Hepatic stellate cell (primary cell): ENCODE data around the gene FAM53A.
"Not testable (repeated sequence)": the region's sequence is repeated elsewhere in the genome, so short reads cannot be mapped to it uniquely, and the experiment has no call there.

Source experiments
- DNase-seq: peaks from one replicate; pipeline ENCODE4 v3.0.0; 2011; ENCODE audit warnings: low spot score

The FAM53A gene

DNA sequence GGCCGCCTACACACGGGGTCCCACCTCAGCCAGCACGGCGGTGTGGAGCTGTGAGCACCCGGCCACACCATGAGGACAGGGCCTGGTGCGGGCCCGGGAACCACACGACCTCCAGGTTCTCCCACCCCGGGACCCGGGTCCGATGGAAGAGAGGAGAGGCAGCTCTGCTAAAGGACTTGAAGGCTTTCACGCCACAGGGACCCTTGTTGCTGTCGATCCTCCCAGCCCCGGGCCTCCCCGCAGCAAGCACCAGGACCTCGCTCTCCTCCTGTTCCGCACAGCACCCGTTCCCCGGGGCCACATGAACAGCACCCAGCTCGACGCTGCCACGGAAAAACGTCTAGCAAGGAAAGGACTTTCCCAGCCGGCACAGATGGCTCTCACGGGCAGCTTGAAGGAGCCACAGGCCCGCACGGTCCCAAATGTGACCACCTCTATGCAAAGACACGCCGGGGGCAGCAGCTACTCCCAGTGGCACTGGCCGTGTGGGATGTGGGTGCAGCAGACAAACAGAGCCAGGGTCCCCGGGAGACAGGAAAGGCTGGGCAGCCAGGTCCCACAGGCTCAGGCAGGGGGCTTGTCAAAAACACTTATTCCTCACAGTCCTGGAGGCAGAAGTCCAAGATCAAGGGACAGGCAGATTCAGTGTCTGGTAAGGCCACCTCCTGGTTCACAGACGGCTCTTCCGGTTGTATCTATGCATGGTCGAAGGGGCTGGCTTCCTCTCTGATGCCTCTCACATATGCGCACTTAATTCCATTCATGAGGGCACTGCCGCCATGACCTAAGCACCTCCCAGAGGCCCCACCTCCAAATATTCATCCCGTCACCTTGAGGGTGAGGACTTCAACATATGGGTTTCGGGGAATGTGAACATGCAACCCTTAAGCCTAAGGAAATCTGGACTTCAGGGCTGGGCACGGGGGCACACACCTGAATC lies 24.7 kb downstream of the FAM53A start:
- no peak for DNase-seq

DNA sequence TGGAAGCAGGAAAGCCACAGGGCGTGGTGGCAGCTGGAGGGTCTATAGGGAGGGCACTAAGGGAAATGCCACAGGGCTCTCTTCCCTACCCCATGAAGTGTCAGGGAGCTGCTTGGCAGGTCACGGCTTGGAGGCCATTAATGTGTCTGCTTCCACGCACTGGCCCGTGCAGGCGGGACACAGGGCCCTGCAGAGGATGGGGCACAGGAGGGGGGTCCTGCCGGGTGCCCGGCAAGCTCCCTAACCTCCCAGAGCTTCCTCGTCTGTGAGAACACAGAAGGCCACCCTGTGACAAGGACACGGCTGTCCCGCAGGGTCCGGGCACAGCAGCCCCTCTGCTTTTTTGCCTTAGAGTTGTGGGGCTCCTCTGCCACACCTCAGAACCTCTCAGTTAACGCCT lies 25.5 kb downstream of the FAM53A start:
- DNase-seq: no peak

DNA sequence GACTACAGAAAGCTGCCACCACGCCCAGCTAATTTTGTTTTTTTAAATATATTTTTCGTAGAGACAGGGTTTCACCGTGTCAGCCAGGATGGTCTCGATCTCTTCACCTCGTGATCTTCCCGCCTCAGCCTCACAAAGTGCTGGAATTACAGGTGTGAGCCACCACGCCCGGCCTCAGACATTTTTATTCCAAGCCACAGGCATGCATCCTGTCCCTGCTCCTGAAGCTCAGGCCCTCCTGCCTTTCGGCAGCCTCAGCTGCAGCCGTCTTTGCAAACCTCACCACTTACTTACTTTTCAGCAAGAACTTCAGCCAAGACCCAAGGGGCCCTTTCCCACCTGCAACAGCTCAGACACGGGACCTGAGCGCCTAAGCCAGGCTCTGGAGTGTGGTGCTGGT lies 26.0 kb downstream of the FAM53A start:
- DNase-seq: no peak

DNA sequence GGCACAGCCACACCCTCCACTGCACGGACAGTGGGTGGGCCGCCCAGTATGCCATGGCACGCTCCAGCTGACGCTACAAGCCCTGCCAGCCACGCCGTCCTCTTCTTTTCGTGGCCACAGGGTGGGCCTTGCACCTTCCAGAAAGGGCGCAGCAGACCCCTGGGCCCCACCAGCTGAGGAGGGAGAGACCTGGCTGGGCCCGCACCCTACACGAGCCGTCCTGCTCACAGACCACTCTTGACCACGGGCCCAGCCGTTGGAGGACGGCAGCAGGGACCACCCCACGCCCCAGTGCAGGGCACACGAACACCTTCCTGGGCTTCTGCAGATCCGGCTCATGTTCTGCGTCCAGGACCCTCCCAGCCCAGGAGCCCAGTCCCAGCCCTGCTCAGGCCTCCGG lies 27.1 kb downstream of the FAM53A start:
- DNase-seq: no peak

DNA sequence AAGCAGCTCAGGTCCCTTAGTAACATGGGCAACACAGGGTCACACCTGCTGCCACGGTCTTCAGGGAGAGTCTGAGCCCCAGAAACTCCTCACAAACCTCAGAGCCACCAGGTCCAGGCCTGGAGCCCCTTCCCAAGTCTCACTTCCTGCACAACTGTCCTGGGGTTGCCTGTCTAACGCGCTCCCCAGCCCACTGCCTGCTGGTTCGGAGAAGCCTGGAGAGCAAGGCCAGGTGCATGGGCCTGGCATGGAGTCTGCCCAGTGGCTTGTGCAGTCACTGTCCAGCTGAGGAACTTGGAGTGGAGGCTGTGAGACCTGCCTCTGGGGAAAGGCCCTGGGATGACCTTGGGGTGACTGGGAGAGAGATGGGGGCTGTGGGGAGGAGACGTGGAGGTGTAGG lies 28.0 kb downstream of the FAM53A start:
- no peak for DNase-seq

DNA sequence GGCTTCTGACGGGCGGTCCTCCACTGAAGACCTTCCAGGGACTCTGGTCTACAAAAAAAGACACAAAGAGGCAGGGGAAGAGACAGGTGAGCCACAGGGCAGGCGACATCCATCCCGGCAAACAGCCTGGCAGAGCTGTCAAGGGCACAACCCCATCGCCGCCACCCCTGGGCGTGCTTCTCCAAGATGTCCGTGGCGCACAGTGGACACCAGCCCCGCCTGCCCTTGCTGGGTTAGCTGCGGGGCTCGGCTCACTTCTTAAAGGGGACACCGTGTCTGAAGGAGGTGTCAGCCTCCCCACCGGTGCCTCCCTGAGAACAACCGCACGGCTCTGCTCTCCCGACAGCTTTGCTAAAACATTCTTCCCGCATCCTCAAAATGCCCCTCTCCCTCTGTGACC lies 28.4 kb downstream of the FAM53A start:
- no peak for DNase-seq

DNA sequence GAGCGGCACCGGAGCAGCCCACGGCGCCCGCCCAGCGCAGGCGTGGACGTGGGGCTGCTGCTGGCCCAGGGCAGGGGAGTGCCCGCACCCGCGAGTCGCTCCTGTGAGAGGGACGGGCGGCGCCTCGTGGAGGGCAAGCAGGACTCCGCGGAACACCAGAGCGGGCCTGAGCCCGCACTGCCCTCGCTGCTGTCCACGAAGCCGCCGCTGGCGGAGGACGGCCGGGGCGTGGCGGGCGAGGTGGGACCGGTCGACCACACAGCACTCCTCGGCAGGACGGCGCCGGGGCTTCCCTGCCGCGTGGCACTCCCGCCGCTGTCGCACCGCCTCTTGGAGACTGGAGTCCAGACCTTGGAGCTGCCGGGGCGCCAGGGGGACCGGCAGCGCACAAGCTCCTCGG lies 29.0 kb downstream of the FAM53A start:
- no peak for DNase-seq

DNA sequence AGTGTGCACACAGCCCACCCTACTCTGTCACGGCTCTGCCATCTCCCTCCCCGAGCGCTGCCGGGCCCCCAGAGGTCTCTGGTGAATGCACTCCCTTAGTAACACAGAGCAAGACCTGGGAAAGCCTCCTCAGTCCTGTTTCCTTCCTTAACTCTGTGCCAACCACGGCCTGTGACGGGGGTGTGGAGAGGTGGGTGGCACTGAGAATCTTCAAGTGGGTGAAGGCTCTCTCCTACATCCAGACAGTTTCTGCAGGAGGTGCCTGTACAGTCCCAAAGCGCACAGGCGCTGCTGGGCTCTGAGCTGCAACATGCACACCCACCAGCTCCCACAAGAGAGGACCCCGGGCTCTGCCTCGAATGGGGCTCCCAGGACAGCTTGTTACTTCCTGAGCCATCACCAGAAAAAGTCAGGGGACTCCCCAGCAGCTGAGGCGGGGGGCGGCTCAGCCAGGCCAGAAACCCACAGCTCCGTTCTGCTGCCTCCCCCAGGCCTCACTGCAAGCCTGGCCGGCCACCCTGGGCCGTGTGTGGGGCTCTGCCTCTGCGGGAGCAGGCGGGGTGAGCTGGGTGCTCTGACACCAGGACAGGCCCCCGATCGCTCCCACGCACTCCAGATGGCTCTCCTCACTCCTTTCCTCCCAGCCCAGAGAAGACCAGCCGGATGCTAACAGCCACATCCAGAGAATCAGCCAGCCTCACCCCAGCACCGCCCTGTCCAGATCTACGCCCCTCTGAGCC lies 29.7 kb downstream of the FAM53A start:
- no peak for DNase-seq

DNA sequence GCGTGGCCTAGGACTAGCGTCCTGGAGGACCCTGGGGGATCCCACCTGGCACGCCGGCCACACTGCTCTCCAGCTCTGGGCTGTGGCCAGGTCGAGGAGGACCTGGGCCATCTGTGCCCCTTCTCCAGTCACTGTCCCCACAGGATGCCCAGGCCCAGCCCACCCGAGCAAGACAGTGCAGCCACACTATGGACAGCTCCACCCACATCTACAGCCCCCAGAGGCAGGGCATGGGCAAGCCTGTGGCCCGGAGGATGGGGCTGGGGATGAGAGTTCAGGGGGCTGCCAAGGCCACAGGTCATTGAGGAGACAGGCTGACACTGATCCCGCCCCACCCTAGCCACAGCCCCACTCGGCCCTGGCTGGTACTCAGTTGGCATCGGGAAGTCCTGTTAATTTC lies 30.3 kb downstream of the FAM53A start:
- DNase-seq: no peak

DNA sequence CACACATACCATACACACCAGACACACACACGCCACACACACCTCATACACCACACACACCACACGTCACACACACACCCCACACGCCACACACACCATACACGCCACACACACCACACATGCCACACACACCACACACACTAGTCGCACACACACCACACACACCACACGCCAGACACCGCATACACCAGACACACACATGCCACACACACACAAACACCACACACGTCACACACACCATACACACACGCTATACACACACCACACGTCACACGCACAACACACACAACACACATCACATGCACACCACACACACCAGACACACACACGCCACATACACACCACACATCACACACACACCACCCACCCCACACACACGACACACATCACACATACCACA lies 32.0 kb downstream of the FAM53A start:
- DNase-seq: no peak

DNA sequence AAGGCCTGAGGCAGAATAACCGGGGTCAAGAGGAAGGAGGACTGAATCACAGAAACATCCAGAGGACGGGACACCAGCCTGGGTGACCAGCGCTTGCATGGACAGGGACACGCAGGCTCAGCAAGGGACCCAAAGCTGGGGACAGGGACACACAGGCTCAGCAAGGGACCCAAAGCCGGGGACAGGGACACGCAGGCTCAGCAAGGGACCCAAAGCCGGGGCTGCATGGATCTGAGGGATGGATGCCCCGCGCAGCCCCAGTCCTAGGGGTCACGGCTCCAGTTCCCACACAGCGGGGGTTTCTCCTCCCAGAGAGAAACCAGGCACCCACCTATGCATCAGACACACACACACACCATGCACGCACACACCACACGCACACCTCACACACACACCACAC lies 32.5 kb downstream of the FAM53A start:
- no peak for DNase-seq

DNA sequence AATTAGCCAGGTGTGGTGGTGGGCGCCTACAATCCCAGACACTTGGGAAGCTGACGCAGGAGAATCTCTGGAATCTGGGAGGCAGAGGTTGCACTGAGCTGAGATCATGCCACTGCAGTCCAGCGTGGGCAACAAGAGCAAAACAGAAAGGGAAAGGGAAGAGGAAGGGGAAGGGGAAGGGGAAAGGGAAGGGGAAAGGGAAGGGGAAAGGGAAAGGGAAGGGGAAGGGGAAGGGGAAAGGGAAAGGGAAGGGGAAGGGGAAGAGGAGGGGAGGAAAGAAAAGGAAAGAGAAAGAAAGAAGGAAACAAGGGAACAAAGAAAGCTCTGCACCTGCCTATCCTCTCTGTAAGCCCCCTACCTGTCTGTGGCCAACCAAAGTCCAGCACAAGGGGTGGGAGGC lies 35.2 kb downstream of the FAM53A start:
- no peak for DNase-seq

DNA sequence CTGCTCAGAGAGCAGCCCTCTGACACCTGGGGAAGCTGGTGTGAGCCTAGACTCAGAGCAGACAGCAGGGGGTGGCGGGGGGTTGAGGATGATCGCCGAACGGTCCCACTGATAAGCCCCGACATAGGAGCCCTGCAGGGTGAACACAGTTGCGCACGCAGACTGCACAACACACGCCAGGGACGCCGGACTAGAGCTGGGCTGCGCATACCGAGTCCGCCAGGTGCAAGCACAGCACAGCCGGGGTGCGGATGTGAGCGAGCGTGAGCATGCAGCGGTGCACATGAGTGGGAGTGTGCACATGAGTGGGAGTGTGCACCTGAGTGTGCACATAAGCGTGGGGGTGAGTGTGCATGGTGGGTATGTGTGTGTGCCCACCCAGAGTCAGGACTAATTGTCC lies 36.7 kb downstream of the FAM53A start:
- no peak for DNase-seq

DNA sequence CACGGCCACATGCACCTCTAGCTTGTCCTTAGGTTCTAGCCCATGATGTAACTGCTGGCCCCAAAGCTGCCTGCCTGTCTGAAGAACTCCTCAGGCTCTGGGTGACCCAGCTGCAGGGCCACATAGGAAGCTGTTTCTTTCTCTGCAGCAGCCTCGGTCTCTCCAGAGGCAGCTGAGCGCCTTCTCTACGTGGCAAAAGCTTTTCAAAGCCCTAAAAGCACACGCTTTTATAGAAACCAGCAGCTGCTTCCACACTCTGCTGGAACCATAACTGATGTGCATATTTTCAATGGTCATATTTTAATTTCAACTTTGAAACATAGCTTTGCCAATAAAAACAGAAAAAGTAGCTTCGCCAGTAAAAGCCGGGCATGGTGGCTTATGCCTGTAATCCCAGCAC lies 37.4 kb downstream of the FAM53A start:
- no peak for DNase-seq

DNA sequence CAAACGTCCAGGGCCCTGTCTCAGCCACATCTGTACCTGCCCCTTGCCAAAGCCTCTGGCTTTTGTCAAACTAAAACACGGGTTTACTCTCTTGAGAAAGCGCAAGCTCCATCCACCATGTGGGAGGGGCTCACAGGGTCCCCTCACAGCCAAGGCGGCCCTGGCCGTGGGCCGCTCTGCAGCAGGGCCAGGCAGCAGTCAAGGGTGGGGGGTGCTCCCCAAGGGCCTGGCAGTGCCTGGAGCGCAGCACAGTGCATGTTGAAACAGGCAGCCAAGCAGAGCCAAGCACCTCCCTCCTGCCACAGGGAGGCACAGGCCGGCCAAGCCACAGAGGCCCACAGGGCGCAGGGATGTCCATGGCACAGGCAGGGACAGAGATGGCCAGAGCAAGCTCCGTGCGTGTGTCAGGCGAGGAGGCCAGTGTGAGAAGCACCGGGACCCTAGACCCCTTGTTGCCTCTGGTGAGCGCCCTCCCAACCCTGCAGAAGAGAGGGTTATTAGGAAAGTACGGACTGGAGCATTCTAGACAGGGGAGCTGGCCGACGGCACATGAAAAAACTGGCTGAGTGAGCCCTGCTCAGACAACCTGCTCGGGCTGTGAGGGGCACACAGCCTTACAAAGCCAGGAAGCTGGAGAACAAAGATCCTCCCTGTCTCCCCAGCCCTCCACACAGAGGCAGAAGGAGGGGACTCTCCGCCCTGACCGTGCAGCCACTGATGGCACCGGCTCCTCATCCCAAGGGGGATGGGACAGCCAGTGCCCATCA lies 39.0 kb downstream of the FAM53A start:
- DNase-seq: peak; percentile 60

DNA sequence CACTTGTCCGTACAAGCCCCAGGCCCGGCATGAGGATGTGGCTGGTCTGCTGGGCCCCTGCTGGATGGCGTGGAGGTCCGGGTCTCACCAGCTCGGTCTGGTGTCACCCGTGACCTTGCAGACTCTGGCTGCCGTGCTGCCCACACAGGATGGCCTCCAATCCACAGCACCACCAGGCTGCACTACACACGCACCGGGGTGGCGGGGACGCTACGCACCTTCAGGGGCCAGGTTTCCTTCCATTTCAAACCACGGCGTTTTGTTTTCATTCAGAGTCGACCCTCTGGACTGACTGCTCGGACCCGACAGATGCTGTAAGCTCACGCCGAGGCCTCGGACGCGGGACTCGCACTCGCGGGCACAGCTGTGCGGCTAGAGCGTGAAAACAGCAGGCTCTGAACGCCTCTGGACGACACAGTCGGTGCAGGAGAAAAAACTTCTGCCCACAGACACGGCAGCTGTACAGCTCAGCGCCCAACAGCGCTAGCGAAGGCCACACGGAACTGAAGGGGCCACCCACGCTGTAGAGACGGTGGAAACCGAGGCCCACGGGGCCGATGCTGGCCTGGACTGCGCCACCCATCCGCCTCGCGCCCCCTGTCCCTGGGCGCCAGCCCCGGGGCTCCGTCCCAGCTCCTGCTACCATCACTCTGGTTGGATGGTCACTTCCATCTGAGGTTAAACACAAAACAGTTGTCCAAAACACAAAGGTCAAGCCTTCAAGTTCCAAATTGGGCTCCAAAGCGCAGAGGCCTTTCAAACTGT lies 40.0 kb downstream of the FAM53A start:
- DNase-seq: no peak

DNA sequence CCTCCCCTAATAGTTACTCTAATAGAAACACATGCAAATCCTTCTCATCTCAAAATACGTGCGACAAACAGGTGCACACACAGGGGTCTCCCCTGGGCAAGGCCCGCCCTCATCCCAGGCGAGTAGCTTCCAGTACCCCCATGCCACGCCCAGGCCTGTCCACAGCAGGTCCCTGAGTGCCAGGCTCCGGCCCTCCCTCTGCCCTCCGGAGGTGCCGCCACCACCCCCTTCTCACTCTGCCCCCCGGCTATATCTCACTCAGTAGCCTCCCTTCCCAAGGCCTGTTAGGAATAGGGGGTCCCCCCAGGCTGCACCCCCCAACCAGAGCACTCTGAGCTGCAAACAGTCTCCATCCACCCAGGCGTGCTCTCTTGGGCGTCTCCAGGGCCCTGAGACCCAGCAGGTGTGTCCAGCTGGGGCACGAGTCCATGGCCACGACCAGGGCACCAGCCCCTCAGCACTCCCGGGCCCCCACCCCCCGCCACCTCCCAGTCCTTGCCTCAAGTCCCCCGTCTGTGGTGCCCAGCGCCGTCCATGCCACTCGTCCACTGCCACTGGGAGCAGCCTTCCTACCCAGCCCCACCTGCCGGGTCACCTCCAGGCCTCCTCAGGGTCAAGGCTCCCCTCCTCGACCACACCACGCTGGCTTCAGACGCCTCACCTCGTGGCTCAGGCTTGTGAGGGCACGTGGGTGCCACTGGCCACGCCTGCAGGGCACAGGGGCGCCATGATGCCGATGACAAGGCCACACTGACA lies 41.7 kb downstream of the FAM53A start:
- DNase-seq: no peak

DNA sequence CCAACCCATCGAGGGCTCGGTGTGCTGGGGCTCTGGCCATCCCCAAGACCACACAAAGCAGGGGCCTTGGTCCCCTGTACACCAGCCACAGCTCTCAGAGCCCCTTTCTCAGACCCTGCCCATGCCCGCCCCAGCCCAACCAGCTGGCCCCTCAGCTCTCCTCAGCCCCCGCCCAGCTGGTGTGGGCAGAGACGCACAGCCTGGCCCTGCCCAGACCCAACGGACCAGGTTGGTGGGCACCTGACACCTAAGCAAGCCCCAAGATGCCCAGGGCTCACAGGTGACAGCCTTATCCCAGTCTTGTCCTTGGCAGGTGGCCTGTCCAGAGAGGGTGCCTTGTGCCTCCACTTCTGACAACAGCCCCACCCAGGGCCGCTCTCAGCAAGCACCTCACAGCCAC lies 42.4 kb downstream of the FAM53A start:
- no peak for DNase-seq

DNA sequence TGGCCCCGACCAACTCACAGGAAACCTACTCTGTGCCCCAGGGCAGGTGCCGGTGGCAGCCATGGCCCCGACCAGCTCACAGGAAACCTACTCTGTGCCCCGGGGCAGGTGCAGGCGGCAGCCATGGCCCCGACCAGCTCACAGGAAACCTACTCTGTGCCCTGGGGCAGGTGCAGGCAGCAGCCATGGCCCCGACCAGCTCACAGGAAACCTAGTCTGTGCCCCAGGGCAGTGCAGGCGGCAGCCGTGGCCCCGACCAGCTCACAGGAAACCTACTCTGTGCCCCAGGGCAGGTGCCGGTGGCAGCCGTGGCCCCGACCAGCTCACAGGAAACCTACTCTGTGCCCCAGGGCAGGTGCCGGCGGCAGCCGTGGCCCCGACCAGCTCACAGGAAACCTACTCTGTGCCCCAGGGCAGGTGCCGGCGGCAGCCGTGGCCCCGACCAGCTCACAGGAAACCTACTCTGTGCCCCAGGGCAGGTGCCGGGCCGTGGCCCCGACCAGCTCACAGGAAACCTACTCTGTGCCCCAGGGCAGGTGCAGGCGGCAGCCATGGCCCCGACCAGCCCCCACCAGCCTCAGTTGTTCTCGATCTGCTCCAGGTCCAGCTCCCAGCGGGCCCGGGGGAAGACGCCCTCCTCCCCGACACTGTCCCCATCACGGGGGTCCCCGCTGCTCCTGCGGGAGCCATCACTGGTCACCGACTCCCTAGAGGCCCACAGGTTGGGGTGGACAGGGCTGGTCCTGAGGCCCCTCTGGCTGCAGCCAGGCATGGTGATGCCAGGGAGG lies 43.2 kb downstream of the FAM53A start:
- DNase-seq: not testable (repeated sequence)

DNA sequence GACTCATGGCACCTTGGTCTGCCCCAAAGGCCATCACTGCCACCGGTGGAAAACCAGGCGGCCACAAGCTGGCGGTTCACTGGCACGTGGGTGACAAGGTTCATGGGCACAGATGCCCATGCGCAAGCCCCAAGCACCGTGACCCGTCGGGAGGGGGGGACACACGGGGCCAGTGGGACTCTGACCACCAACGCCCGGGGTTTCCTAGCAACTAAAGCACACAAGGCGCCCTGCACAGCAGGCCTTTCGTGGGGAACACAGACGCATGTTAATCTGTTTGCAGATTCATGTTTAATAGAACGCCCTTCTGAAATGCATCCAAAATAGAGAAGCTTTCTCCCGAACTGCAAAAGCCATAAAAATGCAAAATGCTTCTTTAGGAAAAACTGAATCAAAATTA lies 43.9 kb downstream of the FAM53A start:
- no peak for DNase-seq
